HG03064 (cell line): ENCODE results near the gene GAST.
"Not testable (repeated sequence)": the region's sequence is repeated elsewhere in the genome, so short reads cannot be mapped to it uniquely, and the experiment has no call there.

Experiments used
- ATAC-seq: cut with Tn5 transposase; IDR thresholded peaks from one replicate; pipeline ENCODE4 v1.9.1; 2021; ENCODE audit warnings: low read depth; ENCODE audit not compliant: unreplicated experiment

Gene GAST

GRCh38 chr17:41711669-41712400 lies at the start of gene GAST:
TSS of gene GAST (plus strand) at chr17:41712331. CDS start at chr17:41715437, 3,106 bp downstream.
- ATAC-seq, result no peak

GRCh38 chr17:41663451-41664171 lies 48.5 kb upstream of the GAST start:
- ATAC-seq, result no peak

GRCh38 chr17:41664172-41664457 lies 48.0 kb upstream of the GAST start:
- no peak for ATAC-seq

GRCh38 chr17:41664587-41665565 lies 47.3 kb upstream of the GAST start:
- no peak for ATAC-seq

GRCh38 chr17:41665566-41666236 lies 46.4 kb upstream of the GAST start:
- ATAC-seq, result peak; percentile 45

GRCh38 chr17:41666237-41666641 lies 45.9 kb upstream of the GAST start:
- peak; percentile 35 for ATAC-seq

- ATAC-seq, result no peak
Observed at GRCh38 chr17:41666708-41667279, 45.3 kb upstream of the GAST start.

- ATAC-seq, result no peak
Observed at GRCh38 chr17:41667280-41668041, 44.7 kb upstream of the GAST start.

- ATAC-seq, result no peak
Observed at GRCh38 chr17:41672153-41672552, 40.0 kb upstream of the GAST start.

- not testable (repeated sequence) for ATAC-seq
Observed at GRCh38 chr17:41675157-41676057, 36.7 kb upstream of the GAST start.

- no peak for ATAC-seq
Observed at GRCh38 chr17:41676058-41676419, 36.1 kb upstream of the GAST start.

GRCh38 chr17:41678411-41678906 lies 33.7 kb upstream of the GAST start:
- no peak for ATAC-seq

- no peak for ATAC-seq
Observed at GRCh38 chr17:41678907-41679739, 33.0 kb upstream of the GAST start.

GRCh38 chr17:41679740-41680425 lies 32.2 kb upstream of the GAST start:
- ATAC-seq, result no peak

GRCh38 chr17:41680426-41681040 lies 31.6 kb upstream of the GAST start:
- no peak for ATAC-seq

GRCh38 chr17:41681776-41682175 lies 30.4 kb upstream of the GAST start:
- no peak for ATAC-seq
